Esophagus mucosa (tissue), 1 donor: ENCODE data around the gene SHROOM3. TPM values are rescaled to one million over a fixed set of nuclear protein-coding genes. Genes with fewer than 3 reads are reported as not detected.
A peak's percentile ranks its signal among the peaks of the same experiment; 100 is the strongest.
"Not testable (repeated sequence)": the region's sequence is repeated elsewhere in the genome, so short reads cannot be mapped to it uniquely, and the experiment has no call there.

Experiments
- ATAC-seq: fragments of 200-7000 bp; cut with Tn5 transposase; one replicate; pipeline ENCODE4 v1.9.1; 2020
- total RNA-seq: library from RNA; stranded (reverse); gene quantifications from one replicate; pipeline ENCODE4 v1.2.4, GENCODE V29; 2023
- donor health status: DM: yes; HTN: yes; CAD: no.

SHROOM3 gene
- total RNA-seq, 1 donor from 2014 or later: 20.7 TPM

DNA sequence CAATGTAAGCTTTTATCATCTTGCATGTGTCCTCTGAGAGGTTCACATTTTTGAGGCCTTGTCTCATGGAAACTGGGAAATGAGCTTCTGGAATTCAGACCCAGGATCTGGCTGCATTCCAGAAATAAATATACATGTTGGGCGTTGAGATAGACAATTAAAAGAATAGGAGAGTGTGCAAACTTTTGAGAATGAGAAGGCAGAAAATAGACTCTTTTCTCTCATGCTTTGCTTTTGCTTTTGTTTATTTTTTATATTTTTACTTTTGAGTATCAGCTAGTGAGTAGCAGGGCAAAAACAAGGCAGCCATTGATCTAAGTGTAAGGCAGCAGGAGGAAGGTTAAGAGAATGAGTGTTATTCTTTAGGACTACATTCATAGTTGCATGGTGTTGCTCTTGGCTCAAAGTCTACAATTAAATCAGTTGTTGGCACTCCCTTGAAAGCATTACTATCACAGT, 12.4 kb downstream of the SHROOM3 start:
- no peak for ATAC-seq

DNA sequence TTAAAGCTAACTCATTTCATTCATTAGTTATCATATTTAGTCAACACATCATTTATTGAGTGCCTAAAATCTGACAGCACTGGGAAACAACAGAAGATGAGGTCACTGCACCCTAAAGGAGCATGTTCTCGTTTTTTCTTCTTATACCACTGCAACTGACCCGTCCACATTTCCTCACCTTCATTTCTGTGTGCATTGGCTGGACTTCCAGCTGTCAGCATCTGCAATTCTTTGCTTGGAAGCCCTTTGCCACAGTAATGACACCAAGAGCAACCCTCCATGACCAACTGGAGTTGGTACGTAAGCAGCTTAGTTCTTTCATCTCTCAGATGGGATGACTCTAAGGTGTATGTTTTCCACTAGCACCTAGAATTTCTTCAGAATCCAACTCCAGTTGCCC, 13.2 kb downstream of the SHROOM3 start:
- no peak for ATAC-seq

DNA sequence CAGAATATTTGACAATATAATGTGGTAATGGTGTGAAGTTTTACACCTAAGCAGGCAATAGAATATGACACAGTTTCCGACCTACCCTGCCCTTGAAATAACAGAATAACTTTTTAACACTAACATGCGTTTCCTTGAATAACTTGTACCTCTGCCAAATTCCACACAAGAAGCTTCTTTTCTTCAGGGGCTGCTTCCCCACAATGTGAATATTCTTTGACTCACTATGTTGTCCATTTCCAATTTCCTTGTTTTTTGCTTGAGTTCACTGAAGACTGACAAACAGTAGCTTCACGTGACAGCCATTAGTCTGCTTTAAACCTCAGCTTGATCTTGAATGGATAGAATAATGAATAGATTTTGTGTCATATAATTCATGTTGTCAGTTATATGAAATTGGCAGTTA, 14.3 kb downstream of the SHROOM3 start:
- peak; percentile 25 for ATAC-seq

DNA sequence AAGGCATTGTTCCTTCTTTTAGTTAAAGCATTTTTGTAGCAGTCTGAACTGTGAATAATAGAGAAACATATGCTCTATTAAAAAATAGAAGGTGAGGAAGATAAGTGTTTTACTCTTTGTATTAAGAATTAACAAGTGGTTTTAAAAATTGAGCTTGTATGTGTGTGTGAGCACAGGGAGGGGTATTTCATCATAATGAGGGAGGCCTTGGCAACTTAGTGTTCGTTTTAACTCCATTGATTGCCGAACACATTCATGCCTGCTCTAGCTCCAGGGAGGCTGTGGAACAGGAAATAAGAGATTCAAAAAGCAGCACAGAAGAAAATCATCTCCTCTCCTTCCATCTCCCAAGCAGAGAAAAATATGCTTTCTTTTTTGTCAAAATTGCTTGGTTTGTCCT, 14.8 kb downstream of the SHROOM3 start:
- ATAC-seq: peak; percentile 52

DNA sequence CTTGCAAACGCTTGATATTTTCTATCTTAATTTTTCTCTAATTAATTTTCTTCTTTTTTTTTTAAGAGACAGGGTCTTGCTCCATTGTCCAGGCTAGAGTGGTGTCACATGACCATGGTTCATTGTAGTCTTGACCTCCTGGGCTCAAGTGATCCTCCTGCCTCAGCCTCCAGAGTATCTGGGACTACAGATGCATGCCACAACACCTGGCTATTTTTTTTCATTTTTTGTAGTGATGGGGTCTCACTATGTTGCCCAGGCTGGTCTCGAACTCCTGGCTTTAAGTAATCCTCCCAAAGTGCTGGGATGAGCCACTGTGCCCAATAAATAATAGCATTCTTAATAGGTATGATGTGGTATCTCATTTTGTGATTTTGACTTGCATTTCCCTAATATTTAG, 18.2 kb downstream of the SHROOM3 start:
- no peak for ATAC-seq

DNA sequence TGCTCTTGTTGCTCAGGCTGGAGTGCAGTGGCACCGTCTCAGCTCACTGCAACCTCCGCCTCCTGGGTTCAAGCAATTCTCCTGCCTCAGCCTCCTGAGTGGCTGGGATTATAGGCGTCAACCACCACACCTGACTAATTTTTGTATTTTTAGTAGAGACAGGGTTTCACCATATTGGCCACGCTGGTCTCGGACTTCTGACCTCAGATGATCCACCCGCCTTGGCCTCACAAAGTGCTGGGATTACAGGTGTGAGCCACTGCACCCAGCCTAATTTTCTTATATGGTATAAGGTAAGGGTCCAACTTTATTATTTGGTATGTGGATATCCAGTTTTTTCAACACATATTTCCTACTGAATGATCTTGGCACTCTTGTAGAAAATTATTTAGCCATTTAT, 19.0 kb downstream of the SHROOM3 start:
- ATAC-seq: not testable (repeated sequence)

DNA sequence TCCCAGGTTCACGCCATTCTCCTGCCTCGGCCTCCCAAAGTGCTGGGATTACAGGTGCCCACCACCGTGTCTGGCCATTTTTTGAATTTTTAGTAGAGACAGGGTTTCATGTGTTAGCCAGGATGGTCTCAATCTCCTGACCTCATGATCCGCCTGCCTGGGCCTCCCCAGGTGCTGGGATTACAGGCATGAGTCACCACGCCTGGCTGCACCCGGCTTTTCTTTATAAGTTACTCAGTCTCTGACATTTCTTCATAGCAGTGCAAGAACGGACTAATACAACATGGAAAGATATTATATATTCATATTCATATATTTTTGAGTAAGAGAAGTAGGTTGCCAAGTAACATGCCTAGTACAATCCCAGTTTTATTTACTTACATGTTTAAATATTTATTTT, 22.9 kb downstream of the SHROOM3 start:
- peak; percentile 84 for ATAC-seq

DNA sequence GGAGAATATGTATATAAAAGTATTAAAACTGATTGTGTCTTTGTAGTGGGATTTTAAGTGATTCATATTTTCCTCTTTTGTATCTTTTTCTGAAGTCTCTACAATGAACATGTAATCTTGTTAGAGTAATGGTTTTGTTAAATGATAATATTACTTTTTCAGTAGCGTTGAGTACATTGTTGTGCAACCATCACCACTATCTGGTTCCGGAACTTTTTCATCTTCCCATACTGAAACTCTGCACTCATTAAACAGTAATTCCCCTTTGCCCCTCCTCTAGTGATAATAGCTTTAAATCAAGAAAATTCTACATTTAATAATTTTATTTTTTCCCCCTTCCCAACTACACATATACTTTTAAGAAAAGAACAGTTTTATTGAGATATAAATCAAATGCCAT, 23.3 kb downstream of the SHROOM3 start:
- ATAC-seq: no peak

DNA sequence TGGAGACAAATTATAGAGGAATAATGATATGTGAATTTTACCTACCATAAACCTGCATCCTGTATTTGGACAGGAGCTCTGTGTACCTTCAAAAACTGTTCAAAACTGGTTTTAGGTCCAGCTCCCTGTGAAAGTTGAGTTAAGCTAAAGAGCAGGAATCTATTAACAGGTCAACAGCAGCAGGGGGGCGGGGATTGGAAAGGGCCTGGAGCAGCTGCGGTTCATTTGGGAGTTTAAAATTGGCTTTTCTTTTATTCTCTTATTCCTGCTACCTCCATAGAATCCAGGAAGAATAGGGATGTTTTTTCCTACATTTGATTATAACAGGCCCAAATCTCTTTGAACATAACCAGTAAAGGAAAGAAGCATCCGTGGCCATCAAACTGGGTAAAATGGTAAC, 23.8 kb downstream of the SHROOM3 start:
- no peak for ATAC-seq

DNA sequence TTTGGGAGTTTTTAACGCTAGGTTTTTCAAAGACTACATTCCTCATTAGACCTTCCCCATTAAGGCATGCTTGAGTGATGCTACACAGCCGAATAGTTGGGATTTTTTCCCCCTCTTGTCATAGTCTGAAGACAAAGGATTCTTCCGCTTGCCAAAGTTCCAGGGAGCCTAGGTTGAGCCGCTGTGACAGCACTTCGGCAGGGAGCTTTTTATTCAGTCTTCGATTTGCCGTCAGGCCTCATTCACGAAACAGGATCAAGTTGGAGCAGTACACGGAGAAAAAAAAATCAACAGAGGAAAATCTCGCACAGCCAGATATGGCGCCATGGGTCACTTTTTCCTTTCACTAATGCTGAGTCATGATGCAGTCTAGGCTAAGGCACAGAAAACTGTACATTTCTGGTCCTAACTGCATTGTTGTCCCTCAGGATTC, 24.3 kb downstream of the SHROOM3 start:
- ATAC-seq: peak; percentile 50

DNA sequence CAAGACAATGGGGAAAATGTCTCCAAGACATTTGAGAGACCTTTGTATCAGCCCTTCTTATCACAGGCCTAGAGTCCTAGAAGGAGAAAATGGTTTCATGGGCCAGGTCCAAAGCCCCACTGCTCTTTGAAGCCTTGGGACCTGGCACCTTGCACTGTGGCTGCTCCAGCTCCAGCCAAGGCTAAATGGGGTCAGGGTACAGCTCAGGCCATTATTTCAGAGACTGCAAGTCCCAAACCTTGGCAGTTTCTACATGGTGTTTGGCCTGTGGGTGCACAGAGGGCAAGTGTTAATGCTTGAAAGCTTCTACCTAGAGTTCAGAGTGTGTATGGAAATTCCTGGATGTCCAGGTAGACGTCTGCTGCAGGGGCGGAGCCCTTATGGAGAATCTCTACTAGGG, 28.5 kb downstream of the SHROOM3 start:
- ATAC-seq: no peak

DNA sequence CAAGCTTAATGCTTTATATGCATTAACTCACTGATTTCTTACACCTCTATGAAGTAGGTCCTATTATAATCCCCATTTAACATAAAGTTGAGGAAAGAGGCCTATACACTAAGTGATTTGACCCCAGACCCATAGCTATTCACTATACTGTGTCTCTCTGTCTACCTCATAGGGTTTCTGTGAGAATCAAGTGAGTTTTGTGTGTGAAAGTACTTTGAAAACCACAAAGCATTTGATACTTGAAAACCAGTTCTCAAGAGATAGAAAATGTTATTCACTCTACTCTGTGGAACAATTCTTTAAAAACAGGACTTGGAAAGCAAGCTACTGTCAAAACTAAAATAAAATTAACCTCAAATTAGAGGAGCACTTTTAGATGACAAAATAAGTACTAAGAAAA, 35.0 kb downstream of the SHROOM3 start:
- ATAC-seq: no peak

DNA sequence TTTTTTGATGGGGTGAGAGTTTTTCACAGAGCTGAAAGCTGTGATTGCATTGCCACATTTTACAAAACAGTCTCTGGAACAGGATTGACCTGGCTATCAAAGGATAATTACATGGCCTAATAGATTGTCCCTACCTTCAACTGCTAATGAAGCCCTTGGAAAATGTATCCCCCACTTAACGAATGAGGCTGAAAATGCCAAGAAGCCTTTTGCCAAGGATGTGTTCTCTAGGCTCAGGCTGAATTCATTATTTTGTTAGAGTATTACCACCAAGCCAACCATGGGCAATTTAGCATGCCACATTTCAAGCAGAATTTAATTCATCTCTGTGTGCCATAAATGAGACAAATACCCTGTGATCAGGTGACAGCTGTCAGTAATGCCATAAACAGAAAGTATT, 35.5 kb downstream of the SHROOM3 start:
- ATAC-seq: no peak

DNA sequence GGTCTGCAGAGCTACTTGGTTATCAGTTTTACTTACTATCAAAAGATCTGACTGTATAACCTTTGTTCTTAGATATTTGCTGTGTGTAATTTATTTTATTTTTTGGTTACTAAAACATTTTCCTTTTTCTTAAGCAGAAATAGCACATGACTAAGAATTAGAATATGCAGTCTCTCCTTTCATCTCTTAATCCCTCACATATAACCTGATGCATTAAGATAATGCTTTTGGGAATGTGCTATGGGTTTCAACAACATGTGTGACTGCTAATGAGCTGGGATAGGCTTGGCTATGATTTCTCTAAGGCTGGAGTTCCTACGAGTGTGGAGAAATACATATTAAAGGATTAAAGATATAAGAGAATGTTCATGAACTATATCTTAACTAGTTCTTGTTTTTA, 41.5 kb downstream of the SHROOM3 start:
- ATAC-seq: no peak

DNA sequence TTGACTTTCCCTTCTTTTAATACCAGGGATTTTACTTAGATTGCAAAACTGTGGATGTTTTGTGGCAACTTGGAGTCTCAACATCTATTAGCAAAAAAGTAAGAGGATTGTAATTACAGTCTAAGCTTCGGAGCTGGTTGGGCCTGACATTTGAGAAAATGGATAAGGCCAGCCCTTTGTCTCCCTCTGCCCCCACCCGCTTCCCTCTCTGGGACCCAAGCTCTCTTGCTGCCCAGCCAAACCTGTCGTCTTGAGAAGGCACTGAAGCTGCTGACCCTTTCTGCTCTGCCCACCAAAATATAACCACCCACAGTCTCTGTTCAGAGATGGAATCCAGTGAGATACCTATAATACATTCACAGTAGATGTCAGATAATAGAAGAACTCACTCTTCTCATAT, 49.6 kb downstream of the SHROOM3 start:
- no peak for ATAC-seq

DNA sequence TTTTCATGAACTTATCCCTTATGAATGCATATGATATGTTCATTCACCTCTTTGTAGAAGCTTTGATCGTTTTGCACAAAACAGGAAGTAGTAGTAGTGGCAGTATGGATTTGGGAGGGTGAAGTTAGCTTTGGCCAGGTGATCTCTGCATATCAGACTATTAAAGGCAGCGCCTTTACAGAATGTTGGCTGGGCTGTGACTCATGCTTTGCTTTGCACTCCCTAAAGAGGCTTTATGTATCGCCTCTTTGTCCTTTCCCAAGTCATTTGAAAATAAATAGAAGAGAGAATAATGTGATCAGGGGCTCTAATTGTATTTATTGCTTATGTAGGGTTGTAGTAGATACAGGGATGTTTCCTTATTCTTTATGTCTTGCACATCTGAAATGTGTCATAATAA, 50.4 kb downstream of the SHROOM3 start:
- ATAC-seq: peak; percentile 62

DNA sequence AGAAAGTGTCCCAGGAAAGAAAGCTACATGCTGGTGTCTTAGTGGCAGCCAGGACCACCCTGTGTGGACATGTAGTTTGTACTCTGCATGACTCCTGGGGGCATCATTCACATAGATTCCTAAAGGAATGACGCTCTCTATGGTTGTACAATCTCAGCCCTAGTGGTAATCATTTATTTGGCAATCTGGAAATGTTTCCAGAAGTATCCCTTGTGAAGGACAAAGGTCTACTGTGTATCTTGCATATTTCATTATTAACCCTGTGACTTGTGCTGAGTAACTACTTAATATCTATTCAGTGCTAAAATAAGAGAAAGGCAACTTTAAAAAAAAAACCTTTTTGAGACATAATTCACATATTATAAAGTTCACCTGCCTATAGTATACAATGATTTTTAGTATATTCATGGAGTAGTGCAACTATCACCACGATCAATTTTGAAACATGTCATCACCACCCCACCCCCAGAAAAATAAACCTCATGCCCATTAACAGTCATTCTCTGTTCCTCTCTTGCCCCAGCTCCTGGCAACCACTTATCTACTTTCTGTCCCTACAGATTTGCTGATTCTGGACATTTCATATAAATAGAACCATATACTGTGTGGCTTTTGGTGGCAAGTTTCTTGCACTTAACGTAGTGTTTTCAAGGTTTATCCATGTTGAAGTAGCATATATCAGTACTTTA, 51.7 kb downstream of the SHROOM3 start:
- no peak for ATAC-seq

DNA sequence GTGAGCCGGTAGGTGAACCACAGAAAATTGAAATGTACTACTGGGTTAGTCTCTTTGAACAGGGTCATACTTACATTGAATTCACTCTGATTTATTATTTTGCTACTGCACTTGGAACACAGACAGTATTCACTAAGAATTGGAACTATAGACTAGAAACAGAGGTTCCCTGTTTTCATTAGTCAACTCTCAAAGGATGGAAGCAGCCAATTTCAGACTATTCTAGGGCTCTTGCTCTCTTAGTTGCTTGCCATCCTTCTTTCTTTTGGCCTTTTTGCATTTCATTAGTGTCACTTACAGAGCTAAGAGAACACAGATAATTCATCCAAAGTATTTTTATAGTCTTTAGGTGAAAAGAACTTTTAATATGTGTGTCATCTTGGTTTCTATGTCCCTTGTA, 52.6 kb downstream of the SHROOM3 start:
- ATAC-seq: no peak

DNA sequence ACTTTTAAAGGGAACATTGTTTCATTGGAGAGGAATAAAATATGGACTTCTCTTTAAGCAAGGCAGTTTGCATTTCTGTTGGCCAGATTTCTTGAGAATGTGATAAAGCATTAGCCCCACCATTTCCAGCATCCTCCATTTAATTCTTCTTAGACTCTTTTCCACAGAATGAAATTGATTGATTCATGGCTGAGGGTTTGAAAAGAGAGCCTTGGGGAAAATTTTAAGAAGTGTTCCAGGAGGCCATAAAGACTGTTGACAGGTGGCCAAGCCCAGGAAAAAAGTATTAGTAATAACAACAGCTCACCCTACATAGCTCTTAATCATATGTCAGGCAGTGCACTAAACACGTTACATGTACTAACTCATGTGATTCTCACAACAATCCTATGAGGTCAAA, 53.4 kb downstream of the SHROOM3 start:
- no peak for ATAC-seq

DNA sequence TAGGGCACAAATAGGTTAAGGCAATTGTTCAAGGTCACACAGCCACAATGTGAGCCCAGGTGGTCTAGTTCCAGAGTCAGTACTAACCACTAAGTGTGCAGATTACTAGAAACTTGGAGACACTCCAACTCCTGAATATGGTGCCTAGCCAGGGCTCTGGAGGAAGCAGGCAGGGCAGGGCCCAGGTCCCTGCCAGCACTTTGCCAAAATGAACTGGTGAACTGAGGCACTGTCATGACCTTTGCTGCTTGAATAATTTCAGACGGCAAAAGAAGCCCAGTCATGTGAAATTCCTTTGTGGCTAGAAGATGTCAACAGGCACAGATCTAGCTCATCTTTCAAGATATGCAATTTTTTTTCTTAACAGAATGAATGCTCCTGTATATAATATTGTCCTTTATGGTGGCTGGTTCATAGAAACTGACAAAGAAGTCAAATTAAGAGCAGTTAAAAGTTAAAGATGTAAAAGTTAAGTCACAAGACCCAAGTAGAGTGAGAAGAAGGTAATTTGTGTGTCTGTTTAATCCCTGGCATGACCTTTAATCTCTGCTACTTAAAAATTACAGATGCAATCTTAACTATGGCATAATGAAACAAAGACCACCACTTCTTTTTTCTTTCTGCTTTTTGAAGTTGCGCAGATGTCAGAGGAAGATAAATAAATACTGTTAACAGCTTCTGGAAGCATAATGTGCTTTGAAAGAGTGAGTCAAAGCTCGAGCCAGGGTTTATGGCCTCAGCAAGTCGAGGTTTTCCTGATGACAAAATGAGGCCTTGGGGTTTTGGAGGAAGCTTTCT, 54.1 kb downstream of the SHROOM3 start:
- no peak for ATAC-seq

DNA sequence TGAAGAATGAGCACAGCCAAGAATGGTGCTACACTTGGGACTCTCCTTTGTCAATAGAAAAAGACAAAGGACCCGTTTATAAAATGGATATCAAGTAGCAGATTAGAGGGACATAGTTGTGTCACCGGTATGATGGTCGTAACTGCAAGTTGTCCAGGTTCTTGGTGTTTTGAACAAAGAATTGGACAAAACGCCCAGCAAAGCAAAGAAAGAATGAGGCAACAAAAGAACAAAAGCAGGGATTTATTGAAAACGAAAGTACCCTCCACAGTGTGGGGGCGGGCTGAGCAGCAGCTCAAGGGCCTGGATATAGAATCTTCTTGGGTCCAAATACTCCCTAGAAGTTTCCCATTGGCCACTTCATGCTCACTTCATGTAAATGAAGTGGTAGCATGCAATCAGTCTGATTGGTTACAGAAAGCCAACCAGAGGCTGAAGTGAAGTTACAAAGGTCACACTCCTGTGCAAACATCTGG, 54.7 kb downstream of the SHROOM3 start:
- no peak for ATAC-seq

DNA sequence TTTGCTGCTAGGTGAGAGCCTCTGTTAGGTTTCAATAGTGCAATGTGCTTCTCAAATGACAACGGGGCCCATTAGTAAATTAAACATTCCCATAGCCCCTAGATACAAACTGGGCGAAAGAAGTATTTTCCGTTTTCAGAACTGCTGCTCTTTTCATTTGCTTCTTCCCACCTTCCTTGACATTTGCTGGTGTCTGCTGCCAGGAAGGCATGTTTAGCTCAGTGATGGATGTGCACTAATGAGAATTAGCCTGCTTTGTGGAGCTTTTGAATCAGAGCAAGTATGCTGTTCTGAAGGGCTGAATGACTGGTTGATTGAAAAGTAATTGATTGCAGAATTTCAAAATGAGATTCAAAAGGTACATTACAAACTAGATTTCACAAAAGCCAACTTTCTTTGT, 57.0 kb downstream of the SHROOM3 start:
- ATAC-seq: no peak

DNA sequence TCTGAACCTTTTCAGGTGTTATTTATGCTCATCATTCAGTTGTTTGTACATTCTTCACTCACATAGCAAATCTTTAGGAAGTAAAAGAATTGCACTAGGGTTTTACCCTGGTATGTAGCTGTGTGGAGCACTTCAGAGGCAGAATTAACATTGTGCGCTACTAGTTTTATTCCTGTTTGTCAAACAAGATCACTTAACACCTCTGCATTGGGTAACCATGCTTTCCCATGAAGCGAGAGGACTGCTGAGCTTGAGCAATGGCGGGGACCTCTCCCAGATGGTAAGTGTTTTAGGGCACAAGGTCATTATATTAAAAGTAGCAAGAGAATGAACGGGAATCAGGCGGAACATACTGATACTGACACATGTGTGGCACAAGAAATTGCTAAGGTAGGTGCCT, 59.2 kb downstream of the SHROOM3 start:
- no peak for ATAC-seq
